ENCODE data around the gene CXCL10.

GRCh38 chr4:76009311-76009710 lies 14.0 kb downstream of the CXCL10 start:
- TF ChIP-seq POLR2A (IDR thresholded peaks at IDR 0.05) (no peak), CTCF (IDR thresholded peaks at IDR 0.05) (no peak)

Measured in Peyer's patch (tissue), 4 donors.